Mesothelial cell of epicardium (in vitro differentiated cells): Measurements from ENCODE around the gene PLA2G2E. TPM values are rescaled to one million over a fixed set of nuclear protein-coding genes. Genes with fewer than 3 reads are reported as not detected.
A peak's percentile ranks its signal among the peaks of the same experiment; 100 is the strongest.

ENCODE experiments used
- DNase-seq, 2 experiments: peaks; one replicate each; pipeline ENCODE4 v3.0.0; 2021; ENCODE audit warnings: low spot score in 2 of 2; ENCODE audit not compliant: unreplicated experiment in 2 of 2
- H3K27ac Mint-ChIP-seq: 2 replicates; pipeline ENCODE4 v1.8.0; 2021; ENCODE audit warnings: mixed read lengths
- H3K27me3 Mint-ChIP-seq: 2 replicates; pipeline ENCODE4 v1.8.0; 2021; ENCODE audit warnings: low read depth, mixed read lengths
- H3K36me3 Mint-ChIP-seq: 2 replicates; pipeline ENCODE4 v1.8.0; 2021; ENCODE audit warnings: mixed read lengths
- H3K4me1 Mint-ChIP-seq: 2 replicates; pipeline ENCODE4 v1.8.0; 2021; ENCODE audit warnings: mixed read lengths
- H3K4me3 Mint-ChIP-seq: 2 replicates; pipeline ENCODE4 v1.8.0; 2021; ENCODE audit warnings: mild to moderate bottlenecking, moderate library complexity, mixed read lengths
- H3K9me3 Mint-ChIP-seq: 2 replicates; pipeline ENCODE4 v1.8.0; 2021; ENCODE audit warnings: mixed read lengths
- CTCF ChIP-seq: fragments of 200-600 bp; sonication (generic); IDR thresholded peaks from one replicate; pipeline ENCODE4 v1.5.0; 2021; ENCODE audit warnings: antibody characterized with exemption; ENCODE audit not compliant: unreplicated experiment
- total RNA-seq: library from RNA; stranded (reverse); gene quantifications from 3 replicates; pipeline ENCODE4 v1.2.1, GENCODE V29; 2021

PLA2G2E gene
- total RNA-seq, 1 donor from 2014 or later: not detected

GRCh38 chr1:19926296-19927129 is 3.1 kb upstream of the PLA2G2E start:
- no peaks in the 10 kb centered on the region for H3K27me3 Mint-ChIP-seq
- H3K9me3 Mint-ChIP-seq: peaks cover 25% of the 10 kb centered on the region
- peak overlapping the region; percentile 88 for H3K27ac Mint-ChIP-seq
- DNase-seq: no peak
- H3K4me1 Mint-ChIP-seq: peaks cover 34% of the 10 kb centered on the region
- H3K4me3 Mint-ChIP-seq: no peak overlapping the region
- H3K36me3 Mint-ChIP-seq: peaks cover 6% of the 10 kb centered on the region
- no peak for TF ChIP-seq CTCF

- Mint-ChIP-seq H3K27ac (peak overlapping the region; percentile 88), H3K36me3 (peaks cover 6% of the 10 kb centered on the region), H3K27me3 (no peaks in the 10 kb centered on the region), H3K4me3 (no peak overlapping the region), H3K9me3 (peaks cover 15% of the 10 kb centered on the region), H3K4me1 (peaks cover 34% of the 10 kb centered on the region)
- no peak for TF ChIP-seq CTCF
- DNase-seq: no peak
These were observed 2.1 kb upstream of the PLA2G2E start for GRCh38 chr1:19925342-19926070.

- Mint-ChIP-seq H3K4me1 (peaks cover 37% of the 10 kb centered on the region), H3K27ac (no peak overlapping the region), H3K9me3 (no peaks in the 10 kb centered on the region), H3K4me3 (no peak overlapping the region), H3K27me3 (no peaks in the 10 kb centered on the region), H3K36me3 (no peaks in the 10 kb centered on the region)
- no peak for TF ChIP-seq CTCF
- DNase-seq: no peak
These were observed 533 bp upstream of the PLA2G2E start for GRCh38 chr1:19923953-19924346.

GRCh38 chr1:19922015-19922688 is 1.3 kb downstream of the PLA2G2E start:
- no peak overlapping the region for H3K27ac Mint-ChIP-seq
- H3K9me3 Mint-ChIP-seq: no peaks in the 10 kb centered on the region
- no peak for DNase-seq
- no peaks in the 10 kb centered on the region for H3K36me3 Mint-ChIP-seq
- TF ChIP-seq CTCF: no peak
- H3K4me3 Mint-ChIP-seq: no peak overlapping the region
- H3K4me1 Mint-ChIP-seq: peaks cover 32% of the 10 kb centered on the region
- H3K27me3 Mint-ChIP-seq: no peaks in the 10 kb centered on the region

- no peak overlapping the region for H3K27ac Mint-ChIP-seq
These were observed 2.1 kb downstream of the PLA2G2E start for GRCh38 chr1:19921310-19921709.

More at GRCh38 chr1:19921310-19921709, 2.1 kb downstream of the PLA2G2E start:
- no peak for TF ChIP-seq CTCF
- Mint-ChIP-seq H3K9me3 (no peaks in the 10 kb centered on the region), H3K4me3 (no peak overlapping the region), H3K4me1 (peaks cover 23% of the 10 kb centered on the region), H3K36me3 (no peaks in the 10 kb centered on the region), H3K27me3 (no peaks in the 10 kb centered on the region)
- DNase-seq: no peak
